GM21360 (cell line): ENCODE results near the gene NADK.

Experiments used
- ATAC-seq: cut with Tn5 transposase; IDR thresholded peaks from one replicate; pipeline ENCODE4 v1.9.1; 2021; ENCODE audit warnings: mild to moderate bottlenecking, moderate library complexity; ENCODE audit not compliant: unreplicated experiment

The NADK gene

DNA sequence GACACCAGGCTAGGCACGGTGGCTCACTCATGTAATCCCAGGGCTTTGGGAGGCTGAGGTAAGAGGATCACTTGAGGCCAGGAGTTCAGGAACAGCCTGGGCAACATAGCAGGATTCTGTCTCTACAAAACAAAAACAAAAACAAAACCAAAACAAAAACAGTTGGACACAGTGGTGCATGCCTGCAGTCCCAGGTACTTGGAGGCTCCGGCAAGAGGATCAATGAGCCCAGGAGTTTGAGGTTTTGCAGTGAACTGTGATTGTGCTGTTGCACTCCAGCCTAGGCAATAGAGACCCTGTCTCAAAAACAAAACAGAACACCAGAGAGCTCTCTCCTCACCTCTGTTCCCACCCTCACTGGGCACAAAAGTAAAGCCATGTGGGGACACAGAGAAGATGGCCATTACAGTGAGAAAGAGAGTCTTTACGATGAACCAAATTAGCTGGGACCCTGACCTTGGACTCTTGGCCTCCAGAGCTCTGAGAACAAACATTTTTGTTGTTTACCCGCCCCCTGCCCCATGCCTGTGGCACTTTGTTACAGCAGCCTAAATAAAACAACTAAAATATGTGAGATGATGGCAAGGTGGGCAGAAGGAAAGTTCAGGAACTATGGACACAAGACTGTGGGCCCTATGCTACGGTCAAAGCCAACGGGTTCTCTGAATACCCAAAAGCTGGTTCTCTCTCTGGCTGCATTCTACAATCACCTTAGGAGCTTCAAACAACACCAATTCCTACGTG lies 9.8 kb downstream of the NADK start:
- ATAC-seq = no peak

GRCh38 chr1:1764876-1765470 lies 13.3 kb downstream of the NADK start:
- ATAC-seq = no peak

DNA sequence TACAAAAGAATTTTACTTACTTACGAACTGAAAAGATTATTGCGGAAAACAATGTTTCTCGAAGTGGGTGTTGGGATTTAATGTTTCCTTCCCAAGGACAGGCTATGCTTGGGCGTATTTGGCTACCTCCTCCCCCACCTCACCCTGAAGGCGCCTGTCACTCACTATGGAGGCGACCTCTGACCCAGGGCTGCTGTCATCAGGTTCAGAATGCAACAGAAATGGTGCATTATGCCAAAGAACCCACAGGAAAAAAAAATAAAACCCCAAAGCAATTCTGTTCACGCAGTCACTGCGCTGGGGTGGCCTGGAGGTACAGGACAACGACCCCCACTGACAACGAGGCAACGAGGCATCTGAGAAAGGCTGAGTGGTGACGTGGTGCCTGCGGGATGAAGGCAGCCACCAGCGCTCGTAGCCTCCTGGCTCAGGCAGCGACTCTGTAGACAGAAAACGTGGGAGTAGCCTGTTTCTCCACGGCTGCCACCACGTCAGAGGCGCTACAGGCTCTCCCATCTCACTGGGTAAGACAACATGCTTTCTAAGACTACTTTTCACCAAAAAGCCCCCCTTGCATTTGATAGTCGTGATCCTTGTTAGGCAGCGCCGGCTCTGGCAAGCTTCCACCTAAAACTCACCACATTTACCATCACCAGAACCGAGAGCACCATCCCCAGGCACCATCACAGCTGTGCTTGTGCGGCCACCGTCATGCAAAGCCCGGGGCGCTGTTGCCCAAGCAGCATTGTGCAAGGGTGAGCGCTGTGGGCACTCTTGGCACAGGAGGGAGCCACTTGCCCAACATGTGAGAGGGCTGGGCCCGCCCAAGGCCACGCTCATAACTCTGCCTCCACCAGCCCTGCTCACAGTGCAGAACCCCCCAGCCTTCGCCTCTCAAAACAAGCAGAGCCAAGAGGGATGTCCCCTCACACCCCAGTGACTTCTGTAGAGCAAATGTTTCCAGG lies 14.3 kb downstream of the NADK start:
- ATAC-seq = no peak

DNA sequence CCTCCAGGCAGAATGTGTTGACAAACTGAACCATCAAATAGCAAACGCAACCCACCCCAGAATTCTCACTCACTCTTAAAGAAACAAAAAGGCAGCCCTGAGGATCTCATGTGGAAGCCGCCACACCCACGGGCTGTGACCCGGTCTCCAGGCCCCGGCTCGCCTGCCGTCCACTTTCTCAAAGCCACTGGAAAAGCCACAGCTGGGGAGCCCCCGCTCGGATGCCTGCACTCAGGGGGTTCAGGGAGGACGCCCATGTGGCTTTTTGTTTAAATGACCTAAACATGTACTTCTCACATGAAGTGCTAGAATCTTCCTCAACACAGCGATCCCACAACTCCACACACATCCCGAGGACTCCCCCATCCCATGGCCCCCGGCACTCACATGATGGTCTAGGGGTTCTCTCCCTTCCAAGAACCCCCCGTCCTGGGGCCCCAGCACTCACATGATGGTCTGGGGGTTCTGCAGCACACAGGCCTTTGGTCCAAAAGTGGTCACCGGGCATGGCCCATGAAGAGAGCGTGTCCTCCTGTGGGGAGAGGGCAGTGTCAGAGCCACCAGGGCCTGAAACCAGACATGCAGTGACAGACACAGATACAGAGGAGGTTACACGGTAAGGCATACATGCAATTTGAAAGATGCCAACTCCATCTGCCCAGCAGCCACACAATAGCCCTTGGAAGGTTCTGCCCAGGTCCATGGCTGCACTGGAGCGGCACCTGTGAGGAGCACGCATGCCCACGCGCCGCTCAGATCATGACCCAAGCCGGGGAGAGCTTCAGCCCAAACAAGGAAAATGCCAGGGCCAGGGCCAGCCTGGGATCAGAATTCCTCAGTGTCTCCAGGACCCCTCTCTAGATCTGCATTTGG lies 16.5 kb downstream of the NADK start:
- no peak for ATAC-seq

- no peak for ATAC-seq
Observed at GRCh38 chr1:1760715-1761114, 17.6 kb downstream of the NADK start.

- no peak for ATAC-seq
Observed at GRCh38 chr1:1760345-1760650, 18.0 kb downstream of the NADK start.

DNA sequence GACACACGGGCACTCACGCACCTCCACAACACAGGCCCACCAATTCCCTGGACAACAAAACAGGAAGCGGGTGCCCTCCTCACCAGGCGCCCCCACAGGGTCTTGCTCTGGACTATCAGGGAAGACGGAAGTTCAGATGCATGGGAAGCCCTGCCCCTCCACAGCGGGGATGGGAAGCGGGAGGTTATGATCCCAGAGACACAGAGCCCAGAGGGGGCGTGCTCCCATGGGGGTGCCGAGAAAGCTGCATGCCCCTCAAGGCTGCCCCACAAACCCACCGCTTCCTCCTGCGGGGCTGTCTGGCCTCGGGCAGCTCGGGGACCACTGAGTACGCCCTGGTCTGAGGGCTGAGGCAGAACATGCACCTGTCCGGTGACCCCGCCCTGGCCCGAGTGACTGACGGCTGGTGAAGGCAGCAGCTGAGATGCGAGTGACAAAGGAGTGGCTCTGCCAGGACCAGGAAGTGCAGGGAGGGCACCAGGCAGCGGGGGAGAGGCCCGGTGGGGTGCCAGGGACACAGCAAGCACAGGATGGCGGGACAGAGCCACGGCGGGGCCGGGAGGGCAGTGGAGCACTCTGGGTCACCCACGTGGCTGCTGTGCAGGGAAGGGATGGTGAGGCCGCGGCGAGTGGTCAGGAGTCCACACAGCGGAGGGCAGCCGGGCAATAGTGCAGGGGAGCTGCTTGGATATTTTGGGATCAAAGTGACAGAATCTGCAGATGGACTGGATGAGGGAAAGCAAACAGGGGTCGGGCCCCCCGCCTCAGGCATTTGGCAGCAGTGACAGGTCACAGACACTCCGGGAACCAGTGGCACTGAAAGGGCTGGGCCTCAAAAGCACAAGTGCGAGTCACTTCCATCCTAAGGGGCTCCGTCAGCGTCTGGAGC lies 18.6 kb downstream of the NADK start:
- no peak for ATAC-seq

- ATAC-seq = no peak
Observed at GRCh38 chr1:1758692-1759455, 19.4 kb downstream of the NADK start.

- no peak for ATAC-seq
Observed at GRCh38 chr1:1758059-1758621, 20.1 kb downstream of the NADK start.

GRCh38 chr1:1757422-1758058 lies 20.7 kb downstream of the NADK start:
- ATAC-seq = no peak

- ATAC-seq = no peak
Observed at GRCh38 chr1:1756661-1757421, 21.4 kb downstream of the NADK start.

DNA sequence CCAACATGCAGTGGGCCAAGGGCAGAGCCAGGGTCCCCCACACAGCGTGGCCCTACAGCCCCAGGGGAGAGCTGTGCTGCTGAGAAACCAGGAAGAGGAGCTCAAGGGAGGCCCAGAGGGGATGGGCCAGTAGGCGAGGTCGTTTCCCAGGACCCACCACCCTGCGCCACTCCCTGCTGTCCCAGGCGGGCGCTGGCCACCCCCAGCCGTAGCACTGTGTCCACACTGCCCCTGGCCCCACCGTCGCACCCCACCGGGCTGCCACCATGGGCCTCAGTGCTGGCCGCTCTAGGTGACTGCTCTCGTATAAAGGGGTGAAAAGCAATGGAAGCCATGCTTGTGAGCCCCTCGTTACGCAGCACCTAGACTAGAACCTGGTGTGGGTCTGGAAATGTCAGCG lies 22.4 kb downstream of the NADK start:
- ATAC-seq = no peak

- ATAC-seq = no peak
Observed at GRCh38 chr1:1755426-1755825, 22.8 kb downstream of the NADK start.

DNA sequence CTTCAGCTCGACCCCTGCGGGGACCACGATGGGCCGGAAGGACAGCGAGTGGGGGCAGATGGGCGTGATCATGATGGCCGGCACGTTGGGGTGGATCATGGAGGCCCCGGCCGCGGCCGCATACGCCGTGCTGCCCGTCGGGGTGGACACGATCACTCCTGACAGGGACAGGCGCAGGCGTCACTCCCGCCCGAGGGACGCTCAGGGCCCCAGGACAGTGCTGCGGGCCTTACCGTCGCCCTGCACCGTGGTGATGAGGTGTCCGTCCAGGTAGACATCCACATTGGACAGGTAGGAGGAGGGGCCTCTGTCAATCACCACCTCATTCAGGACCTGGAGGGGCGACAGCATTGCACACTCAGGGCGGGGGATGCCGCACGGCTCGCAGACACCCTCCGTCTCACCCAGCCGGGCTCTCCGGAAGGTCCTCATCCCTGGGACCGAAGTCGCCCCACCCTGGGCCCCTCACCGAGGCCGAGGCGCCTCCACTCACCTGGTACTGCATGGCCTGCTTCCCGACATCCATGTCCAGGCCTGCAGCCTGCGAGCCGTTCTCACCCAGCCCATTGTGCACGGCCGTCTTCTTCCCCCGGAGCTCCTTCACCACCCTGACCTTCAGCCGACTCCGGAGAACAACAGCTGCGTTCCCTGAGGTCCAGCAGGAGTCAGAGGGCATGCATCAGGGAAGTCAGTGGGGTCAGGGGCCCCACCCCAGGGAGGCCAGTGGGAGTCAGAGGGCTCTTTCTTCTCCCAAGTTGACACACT lies 24.0 kb downstream of the NADK start:
- ATAC-seq = no peak

DNA sequence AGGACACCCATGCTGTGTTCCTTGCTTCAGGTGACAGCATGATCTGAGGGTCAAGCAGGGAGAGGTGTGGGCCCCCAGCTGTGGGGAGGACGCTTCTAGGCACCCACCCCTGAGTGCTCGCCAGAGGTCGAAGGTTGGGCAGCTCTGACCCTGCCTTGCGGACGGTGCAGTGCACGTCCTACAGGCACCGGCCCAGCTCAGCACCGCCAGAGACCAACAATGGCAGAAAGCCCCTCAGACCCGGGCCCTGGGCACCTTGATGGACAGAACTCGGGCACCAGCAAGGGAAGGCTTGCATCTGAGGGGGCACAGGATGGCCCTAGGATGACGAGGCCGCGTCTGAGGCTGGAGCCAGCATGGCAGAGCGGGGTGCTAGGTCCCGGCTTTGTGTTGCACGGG lies 24.7 kb downstream of the NADK start:
- no peak for ATAC-seq

GRCh38 chr1:1752636-1753606 lies 25.3 kb downstream of the NADK start:
- no peak for ATAC-seq
